RWPE2 (cell line): ENCODE data around the gene UBE4B.

ENCODE experiments used
- ATAC-seq: fragments of 200-7000 bp; cut with Tn5 transposase; 3 replicates; pipeline ENCODE4 v1.9.1; 2021; ENCODE audit warnings: low read depth
- DNase-seq: peaks from one replicate; pipeline ENCODE4 v3.0.0-alpha.2; 2020; ENCODE audit warnings: low spot score
- H3K27ac ChIP-seq: fragments of 450-650 bp; 2 replicates; pipeline ENCODE4 v1.5.1; 2017; ENCODE audit warnings: mild to moderate bottlenecking; ENCODE audit not compliant: poor library complexity, severe bottlenecking
- H3K27me3 ChIP-seq: fragments of 250-450 bp; sonication (Bioruptor Pico); 2 replicates; pipeline ENCODE4 v1.5.1; 2021; ENCODE audit warnings: mild to moderate bottlenecking, moderate library complexity; ENCODE audit not compliant: insufficient read depth, poor library complexity, severe bottlenecking
- H3K36me3 ChIP-seq: fragments of 250-450 bp; sonication (Bioruptor Pico); 2 replicates; pipeline ENCODE4 v1.5.1; 2020; ENCODE audit warnings: low read depth, mild to moderate bottlenecking, moderate library complexity
- H3K4me1 ChIP-seq: fragments of 250-450 bp; sonication (Bioruptor Pico); 2 replicates; pipeline ENCODE4 v1.5.1; 2021; ENCODE audit warnings: mild to moderate bottlenecking, moderate library complexity; ENCODE audit not compliant: insufficient read depth, poor library complexity, severe bottlenecking
- H3K4me3 ChIP-seq: fragments of 250-450 bp; sonication (Bioruptor Pico); 2 replicates; pipeline ENCODE4 v1.5.1; 2021; ENCODE audit warnings: mild to moderate bottlenecking, moderate library complexity; ENCODE audit not compliant: severe bottlenecking
- H3K9me3 ChIP-seq: fragments of 250-450 bp; sonication (Bioruptor Pico); 2 replicates; pipeline ENCODE4 v1.5.1; 2021; ENCODE audit warnings: mild to moderate bottlenecking, moderate library complexity; ENCODE audit not compliant: severe bottlenecking
- TF ChIP-seq, protein P1 (sequence below): fragments of 450-650 bp; IDR thresholded peaks from one replicate; pipeline ENCODE4 v1.5.1; 2017; ENCODE audit warnings: mild to moderate bottlenecking, moderate library complexity; ENCODE audit not compliant: poor library complexity, severe bottlenecking

Gene UBE4B

GRCh38 chr1:10061276-10061675 lies 28.5 kb downstream of the UBE4B start:
- Histone ChIP-seq H3K27me3 (no peaks in the 10 kb centered on the region), H3K27ac (no peak overlapping the region), H3K36me3 (no peaks in the 10 kb centered on the region), H3K9me3 (no peaks in the 10 kb centered on the region), H3K4me3 (no peak overlapping the region), H3K4me1 (peaks cover 5% of the 10 kb centered on the region)
- DNase-seq (no peak), ATAC-seq (no peak)
- TF ChIP-seq, protein P1, sequence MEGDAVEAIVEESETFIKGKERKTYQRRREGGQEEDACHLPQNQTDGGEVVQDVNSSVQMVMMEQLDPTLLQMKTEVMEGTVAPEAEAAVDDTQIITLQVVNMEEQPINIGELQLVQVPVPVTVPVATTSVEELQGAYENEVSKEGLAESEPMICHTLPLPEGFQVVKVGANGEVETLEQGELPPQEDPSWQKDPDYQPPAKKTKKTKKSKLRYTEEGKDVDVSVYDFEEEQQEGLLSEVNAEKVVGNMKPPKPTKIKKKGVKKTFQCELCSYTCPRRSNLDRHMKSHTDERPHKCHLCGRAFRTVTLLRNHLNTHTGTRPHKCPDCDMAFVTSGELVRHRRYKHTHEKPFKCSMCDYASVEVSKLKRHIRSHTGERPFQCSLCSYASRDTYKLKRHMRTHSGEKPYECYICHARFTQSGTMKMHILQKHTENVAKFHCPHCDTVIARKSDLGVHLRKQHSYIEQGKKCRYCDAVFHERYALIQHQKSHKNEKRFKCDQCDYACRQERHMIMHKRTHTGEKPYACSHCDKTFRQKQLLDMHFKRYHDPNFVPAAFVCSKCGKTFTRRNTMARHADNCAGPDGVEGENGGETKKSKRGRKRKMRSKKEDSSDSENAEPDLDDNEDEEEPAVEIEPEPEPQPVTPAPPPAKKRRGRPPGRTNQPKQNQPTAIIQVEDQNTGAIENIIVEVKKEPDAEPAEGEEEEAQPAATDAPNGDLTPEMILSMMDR = no peak

DNA sequence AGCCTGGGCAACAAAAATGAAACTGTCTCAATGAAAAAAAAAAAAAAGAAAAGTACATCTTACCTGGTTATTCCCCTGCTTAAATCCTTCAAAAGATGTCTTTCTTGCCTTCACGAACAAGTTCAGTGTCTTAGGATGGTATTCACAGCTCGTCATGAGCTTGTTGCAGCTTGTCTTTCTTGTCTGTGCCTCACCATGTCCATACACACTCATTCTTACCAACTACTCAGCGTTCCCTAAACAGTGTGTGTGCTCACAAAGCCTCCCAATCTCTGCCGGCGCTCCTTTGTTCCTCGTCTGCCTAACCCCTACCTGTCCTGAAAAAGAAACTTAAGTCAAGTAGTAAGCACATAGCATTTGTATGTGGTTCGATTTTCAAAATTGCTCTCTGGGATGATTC lies 31.1 kb downstream of the UBE4B start:
- TF ChIP-seq, protein P1 = no peak
- Histone ChIP-seq H3K36me3 (no peaks in the 10 kb centered on the region), H3K4me3 (peak overlapping the region; percentile 1), H3K27ac (peak overlapping the region; percentile 94), H3K9me3 (no peaks in the 10 kb centered on the region), H3K27me3 (no peaks in the 10 kb centered on the region), H3K4me1 (peaks cover 23% of the 10 kb centered on the region)
- peak; percentile 79 for DNase-seq
- peak; percentile 97 for ATAC-seq

DNA sequence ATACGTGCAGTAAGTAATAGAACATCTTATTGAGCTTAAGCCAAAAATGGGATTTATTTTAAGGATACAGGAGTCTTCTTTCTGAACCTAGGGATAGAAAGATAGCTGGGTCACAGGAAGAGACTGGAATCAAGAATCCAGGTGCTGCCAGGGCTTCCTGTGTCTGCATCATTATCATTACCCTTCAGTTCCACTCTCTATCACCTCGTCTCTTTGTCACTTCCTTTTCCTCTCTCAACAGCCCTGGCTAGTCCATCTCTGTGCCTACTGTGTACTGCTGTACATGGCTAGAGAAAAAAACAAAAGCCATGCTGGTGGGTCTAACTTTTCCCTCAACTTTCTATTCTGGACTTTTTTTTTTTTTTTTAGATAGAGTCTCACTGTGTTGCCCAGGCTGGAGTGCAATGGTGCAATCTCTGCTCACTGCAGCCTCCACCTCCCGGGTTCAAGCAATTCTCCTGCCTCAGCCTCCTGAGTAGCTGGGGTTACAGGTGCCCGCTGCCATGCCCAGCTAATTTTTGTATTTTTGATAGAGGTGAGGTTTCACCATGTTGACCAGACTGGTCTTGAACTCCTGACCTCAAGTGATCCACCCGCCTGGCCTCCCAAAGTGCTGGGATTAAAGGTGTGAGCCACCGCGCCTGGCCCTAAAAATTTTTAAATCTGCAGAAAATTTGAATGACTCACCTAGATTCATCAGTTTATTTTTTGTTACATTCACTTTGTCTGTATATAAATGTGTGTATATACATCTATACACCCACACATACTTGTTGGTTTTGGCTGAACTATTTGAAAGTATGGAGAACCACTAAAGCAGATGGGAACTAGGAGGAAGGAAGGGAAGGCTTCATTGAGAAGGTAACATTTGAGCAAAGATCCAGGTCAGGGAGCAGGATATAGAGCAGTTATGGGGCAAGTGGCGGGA lies 31.9 kb downstream of the UBE4B start:
- peak overlapping the region; percentile 1 for H3K4me3 ChIP-seq
- TF ChIP-seq, protein P1 = no peak
- H3K27ac ChIP-seq = peak overlapping the region; percentile 94
- ATAC-seq = peak; percentile 54
- no peaks in the 10 kb centered on the region for H3K27me3 ChIP-seq
- no peaks in the 10 kb centered on the region for H3K36me3 ChIP-seq
- DNase-seq = no peak
- peaks cover 26% of the 10 kb centered on the region for H3K4me1 ChIP-seq
- H3K9me3 ChIP-seq = no peaks in the 10 kb centered on the region

- no peaks in the 10 kb centered on the region for H3K36me3 ChIP-seq
- H3K27ac ChIP-seq = peak overlapping the region; percentile 94
- H3K9me3 ChIP-seq = no peaks in the 10 kb centered on the region
- peaks cover 26% of the 10 kb centered on the region for H3K4me1 ChIP-seq
- ATAC-seq (no peak), DNase-seq (no peak)
- H3K4me3 ChIP-seq = no peak overlapping the region
- no peaks in the 10 kb centered on the region for H3K27me3 ChIP-seq
- TF ChIP-seq, protein P1 = no peak
Measured at GRCh38 chr1:10065344-10065685, 32.6 kb downstream of the UBE4B start.

DNA sequence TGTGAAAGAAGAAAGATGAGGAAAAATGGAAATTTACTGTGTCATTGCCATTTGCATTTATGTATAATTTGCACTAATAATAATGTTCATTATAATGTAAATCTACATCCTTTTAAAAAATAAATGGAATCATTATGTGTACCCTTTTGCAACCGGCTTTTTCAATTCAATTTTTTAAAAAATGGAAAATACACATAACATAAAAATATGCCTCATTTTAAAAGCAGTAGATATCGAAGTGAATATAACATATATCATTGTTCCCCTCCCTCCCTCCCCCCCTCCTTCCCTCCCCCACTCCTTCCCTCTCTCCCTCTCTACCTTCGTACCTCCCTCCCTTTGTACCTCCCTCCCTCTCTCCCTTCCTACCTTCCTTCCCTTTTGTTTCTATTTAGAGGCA lies 33.0 kb downstream of the UBE4B start:
- TF ChIP-seq, protein P1 = no peak
- no peak overlapping the region for H3K4me3 ChIP-seq
- no peaks in the 10 kb centered on the region for H3K36me3 ChIP-seq
- peak overlapping the region; percentile 94 for H3K27ac ChIP-seq
- ATAC-seq = no peak
- DNase-seq = no peak
- no peaks in the 10 kb centered on the region for H3K27me3 ChIP-seq
- H3K9me3 ChIP-seq = no peaks in the 10 kb centered on the region
- peaks cover 26% of the 10 kb centered on the region for H3K4me1 ChIP-seq
